AG04449 (cell line): Measurements from ENCODE around the gene LINC00237.
A peak's percentile ranks its signal among the peaks of the same experiment; 100 is the strongest.

Experiments used
- CTCF ChIA-PET: fragments of 350-600 bp; formaldehyde crosslinking; extraction: SDS; loops from one replicate; lab custom pipeline; 2021; ENCODE audit warnings: antibody characterized with exemption; lab: Yijun Ruan, JAX
- POLR2A ChIA-PET: fragments of 400-600, 350-600 bp; formaldehyde crosslinking; extraction: SDS; loops from one replicate; lab custom pipeline; 2020; ENCODE audit warnings: antibody characterized with exemption, inconsistent platforms; lab: Yijun Ruan, JAX
- DNase-seq: peaks from one replicate; pipeline ENCODE4 v3.0.0-alpha.2; 2010; ENCODE audit warnings: low read depth, low spot score
- H3K4me3 ChIP-seq: 2 replicates; pipeline ENCODE4 v1.5.1; 2011; ENCODE audit warnings: low read depth, mild to moderate bottlenecking, control low read depth, low read length
- TF ChIP-seq, protein P1 (sequence below): IDR thresholded peaks from one replicate; pipeline ENCODE4 v1.5.1; 2011; ENCODE audit warnings: mild to moderate bottlenecking, moderate library complexity, low read length, control low read depth, inconsistent platforms; ENCODE audit not compliant: insufficient read depth; ENCODE audit errors: missing control alignments

LINC00237 gene

GRCh38 chr20:21102603-21103311 is 3.4 kb downstream of the LINC00237 start:
- ChIA-PET CTCF (interaction anchor here (1.9 kb wide), 1 partner anchor 403 kb away, joined by 5 read pairs; no protein-coding TSS in a partner anchor), POLR2A (no interaction called here)
- DNase-seq = no peak

DNA sequence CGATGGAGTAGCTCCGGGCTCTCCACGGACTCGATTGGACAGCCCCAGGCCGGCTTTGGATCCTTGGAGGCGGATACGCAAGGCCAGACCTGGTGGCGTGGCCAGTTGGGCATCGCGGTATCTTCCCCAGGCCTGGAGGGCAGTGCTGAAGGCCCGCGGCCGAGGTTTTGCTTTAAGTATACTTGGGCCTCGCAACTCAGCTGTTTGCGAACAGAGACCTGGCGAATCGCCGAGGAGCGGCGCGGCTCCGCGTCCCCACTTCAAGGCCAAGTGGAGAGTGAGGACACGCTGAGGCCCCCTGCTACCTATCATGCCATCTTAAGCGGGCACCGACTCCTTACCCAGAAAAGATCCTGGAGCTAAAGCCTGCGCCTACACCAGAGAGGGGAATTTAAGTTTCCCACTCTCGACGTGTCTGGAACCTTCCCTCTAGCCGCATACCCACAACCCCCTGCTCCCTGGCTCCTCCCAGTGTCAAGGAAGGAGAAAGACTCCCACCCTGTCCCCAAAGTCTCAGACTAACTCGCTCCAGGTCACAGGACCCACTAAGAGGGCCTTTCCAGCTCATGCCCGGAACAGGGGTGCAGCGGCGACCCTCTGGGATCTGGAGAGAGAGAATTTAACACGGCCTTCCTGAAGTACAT is 4.1 kb downstream of the LINC00237 start:
- CTCF ChIA-PET = interaction anchor here (1.9 kb wide), 1 partner anchor 403 kb away, joined by 5 read pairs; no protein-coding TSS in a partner anchor
- no peak for DNase-seq
- TF ChIP-seq, protein P1, sequence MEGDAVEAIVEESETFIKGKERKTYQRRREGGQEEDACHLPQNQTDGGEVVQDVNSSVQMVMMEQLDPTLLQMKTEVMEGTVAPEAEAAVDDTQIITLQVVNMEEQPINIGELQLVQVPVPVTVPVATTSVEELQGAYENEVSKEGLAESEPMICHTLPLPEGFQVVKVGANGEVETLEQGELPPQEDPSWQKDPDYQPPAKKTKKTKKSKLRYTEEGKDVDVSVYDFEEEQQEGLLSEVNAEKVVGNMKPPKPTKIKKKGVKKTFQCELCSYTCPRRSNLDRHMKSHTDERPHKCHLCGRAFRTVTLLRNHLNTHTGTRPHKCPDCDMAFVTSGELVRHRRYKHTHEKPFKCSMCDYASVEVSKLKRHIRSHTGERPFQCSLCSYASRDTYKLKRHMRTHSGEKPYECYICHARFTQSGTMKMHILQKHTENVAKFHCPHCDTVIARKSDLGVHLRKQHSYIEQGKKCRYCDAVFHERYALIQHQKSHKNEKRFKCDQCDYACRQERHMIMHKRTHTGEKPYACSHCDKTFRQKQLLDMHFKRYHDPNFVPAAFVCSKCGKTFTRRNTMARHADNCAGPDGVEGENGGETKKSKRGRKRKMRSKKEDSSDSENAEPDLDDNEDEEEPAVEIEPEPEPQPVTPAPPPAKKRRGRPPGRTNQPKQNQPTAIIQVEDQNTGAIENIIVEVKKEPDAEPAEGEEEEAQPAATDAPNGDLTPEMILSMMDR = no peak
- no peak overlapping the region for H3K4me3 ChIP-seq
- POLR2A ChIA-PET = no interaction called here

More at GRCh38 chr20:21102603-21103311, 3.4 kb downstream of the LINC00237 start:
- TF ChIP-seq, protein P1 = no peak
- no peak overlapping the region for H3K4me3 ChIP-seq

GRCh38 chr20:21101453-21101931 is 4.7 kb downstream of the LINC00237 start:
- POLR2A ChIA-PET = no interaction called here
- H3K4me3 ChIP-seq = no peak overlapping the region
- TF ChIP-seq, protein P1 = no peak
- CTCF ChIA-PET = interaction anchor here (1.9 kb wide), 1 partner anchor 404 kb away, joined by 5 read pairs; no protein-coding TSS in a partner anchor
- no peak for DNase-seq

DNA sequence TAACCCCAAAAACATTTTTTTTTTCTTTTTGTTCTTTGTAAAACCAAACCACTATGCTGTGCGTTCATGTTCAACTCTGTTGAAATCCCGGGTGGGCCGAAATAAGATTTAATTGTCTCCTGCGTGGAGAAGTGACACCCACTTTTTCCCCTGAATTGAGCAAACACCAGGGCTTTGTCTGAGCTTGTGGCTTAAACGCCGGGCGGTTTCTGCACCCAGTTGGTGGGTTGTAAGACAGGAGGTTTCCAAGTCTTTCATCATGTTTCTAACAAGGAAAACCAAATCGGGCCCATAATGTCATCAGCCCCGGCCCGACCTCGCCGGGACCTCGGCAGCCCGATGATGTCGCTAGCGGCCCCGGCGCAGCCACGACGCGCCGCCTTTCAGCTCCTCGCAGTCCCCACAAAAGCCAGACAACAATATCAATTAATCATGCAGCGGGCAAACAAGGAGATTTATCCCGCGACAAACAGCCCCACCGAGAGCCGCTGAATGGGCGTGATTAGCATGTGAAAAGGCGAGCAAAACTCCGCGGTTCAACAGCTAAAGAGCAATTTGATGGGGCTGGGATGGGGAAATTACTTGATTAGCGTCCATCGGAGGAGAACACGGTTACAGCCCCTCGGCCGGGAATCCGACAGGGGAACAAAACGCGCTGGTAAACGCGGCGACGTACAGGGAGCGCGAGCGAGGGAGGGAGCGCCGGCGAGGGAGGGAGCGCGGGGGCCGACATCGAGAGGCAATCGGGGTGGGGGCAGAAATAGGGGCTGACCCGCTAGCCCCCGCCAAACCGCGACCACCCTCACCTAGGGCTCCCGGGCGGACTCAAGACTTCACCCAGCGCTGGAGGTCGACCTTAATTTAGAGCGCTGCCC is 5.3 kb downstream of the LINC00237 start:
- ChIA-PET CTCF (interaction anchor here (1.9 kb wide), 1 partner anchor 405 kb away, joined by 5 read pairs; no protein-coding TSS in a partner anchor), POLR2A (no interaction called here)
- no peak for DNase-seq
- H3K4me3 ChIP-seq = peak overlapping the region; percentile 32
- TF ChIP-seq, protein P1 = no peak

DNA sequence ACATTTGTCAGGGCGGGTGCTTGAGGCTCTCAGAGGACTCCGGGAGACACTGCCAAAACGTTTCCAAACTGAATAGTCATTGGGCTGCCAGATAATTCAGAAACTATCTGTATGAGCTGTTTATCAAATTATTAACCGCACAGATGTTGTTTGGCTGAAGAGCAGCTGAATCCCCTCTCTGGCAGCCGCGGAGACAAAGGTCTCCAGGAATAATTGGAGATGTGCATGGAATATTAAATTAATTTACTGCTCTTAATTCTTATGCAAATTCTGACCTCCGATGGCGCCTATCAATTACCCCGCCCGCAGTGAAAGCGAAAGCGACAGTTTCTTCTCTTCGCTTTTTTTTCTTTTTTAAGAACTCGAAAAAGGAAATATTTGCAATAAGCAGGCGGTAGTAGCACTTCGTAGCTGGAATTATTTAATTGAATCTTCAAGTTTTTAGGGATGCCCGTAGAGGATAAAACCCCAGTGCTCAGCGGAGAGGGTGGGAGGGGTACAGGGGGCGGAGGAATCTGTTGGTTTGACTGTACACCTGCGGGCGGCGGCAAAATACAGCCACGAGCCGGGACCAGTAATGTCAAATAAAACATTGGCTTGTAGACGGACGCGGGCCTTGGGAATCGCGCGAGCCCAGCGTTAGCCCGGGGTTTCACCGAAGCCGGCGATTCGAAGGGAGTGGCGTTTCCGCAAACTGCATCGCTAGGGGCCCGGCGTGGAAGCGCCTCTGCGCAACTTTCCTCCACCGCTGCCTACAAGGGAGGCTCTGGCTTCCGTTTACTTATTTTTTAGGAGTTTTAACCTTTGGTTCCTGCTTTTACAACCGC is 6.2 kb downstream of the LINC00237 start:
- TF ChIP-seq, protein P1 = no peak
- ChIA-PET CTCF (no interaction called here), POLR2A (no interaction called here)
- peak overlapping the region; percentile 32 for H3K4me3 ChIP-seq
- no peak for DNase-seq
